Peyer's patch (tissue), 4 donors: ENCODE results near the gene CPED1.

ENCODE experiments used
- POLR2A ChIP-seq, 2 donors: fragments of 450-650 bp; IDR thresholded peaks; one replicate each; pipeline ENCODE4 v1.5.1; 2017; ENCODE audit warnings: antibody characterized with exemption in 2 of 2, mild to moderate bottlenecking in 2 of 2, moderate library complexity in 2 of 2
- TF ChIP-seq, protein P1 (sequence below), 6 experiments: fragments of 450-650 bp in 4 of 6; fragments of 200-600 bp in 2 of 6; sonication (generic) in 1 of 6; IDR thresholded peaks; one replicate each; pipeline ENCODE4 v1.5.1; 2017 to 2019; ENCODE audit warnings: antibody characterized with exemption in 6 of 6, mild to moderate bottlenecking in 3 of 6, moderate library complexity in 1 of 6

DNA sequence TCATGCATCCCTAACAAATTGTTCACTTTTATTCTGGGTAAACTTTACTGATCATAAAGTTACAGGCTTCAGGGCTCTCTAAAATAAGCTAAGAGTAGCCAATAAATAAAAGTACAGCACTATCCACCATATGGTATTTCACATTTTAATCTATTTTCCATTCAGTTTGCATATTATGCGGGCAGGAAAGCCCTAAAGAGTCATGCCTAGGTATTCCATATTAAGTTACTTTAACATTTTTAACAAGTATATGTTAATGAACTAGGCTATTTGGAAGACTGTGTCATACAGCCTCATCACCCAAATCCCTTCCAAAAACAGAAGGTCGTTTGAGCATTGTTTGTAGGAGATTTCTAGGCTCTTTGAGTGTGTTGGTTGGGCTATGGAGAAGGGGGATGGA, 106.3 kb downstream of the CPED1 start:
- TF ChIP-seq POLR2A (IDR thresholded peaks at IDR 0.05): no peak
- TF ChIP-seq, protein P1, sequence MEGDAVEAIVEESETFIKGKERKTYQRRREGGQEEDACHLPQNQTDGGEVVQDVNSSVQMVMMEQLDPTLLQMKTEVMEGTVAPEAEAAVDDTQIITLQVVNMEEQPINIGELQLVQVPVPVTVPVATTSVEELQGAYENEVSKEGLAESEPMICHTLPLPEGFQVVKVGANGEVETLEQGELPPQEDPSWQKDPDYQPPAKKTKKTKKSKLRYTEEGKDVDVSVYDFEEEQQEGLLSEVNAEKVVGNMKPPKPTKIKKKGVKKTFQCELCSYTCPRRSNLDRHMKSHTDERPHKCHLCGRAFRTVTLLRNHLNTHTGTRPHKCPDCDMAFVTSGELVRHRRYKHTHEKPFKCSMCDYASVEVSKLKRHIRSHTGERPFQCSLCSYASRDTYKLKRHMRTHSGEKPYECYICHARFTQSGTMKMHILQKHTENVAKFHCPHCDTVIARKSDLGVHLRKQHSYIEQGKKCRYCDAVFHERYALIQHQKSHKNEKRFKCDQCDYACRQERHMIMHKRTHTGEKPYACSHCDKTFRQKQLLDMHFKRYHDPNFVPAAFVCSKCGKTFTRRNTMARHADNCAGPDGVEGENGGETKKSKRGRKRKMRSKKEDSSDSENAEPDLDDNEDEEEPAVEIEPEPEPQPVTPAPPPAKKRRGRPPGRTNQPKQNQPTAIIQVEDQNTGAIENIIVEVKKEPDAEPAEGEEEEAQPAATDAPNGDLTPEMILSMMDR (IDR thresholded peaks at IDR 0.05): no peak
